K562 (cell line): Measurements from ENCODE around the gene PPDPF. TPM values are rescaled to one million over a fixed set of nuclear protein-coding genes. Genes with fewer than 3 reads are reported as not detected.

Experiments
- ATAC-seq: fragments of 200-7000 bp; cut with Tn5 transposase; 3 replicates; pipeline ENCODE4 v1.9.1; 2020; ENCODE audit warnings: moderate library complexity
- BruUV-seq: library from RNA; stranded (reverse); fragments of 400-500 nt; replicated peaks from 2 replicates; lab custom pipeline; 2021; lab: Mats Ljungman, UMichigan
- CTCF ChIA-PET: fragments of 300-600 bp; formaldehyde crosslinking; extraction: SDS; loops from one replicate; lab custom pipeline; 2021; ENCODE audit warnings: low intra/inter-chr PET ratio; lab: Yijun Ruan, JAX
- POLR2A ChIA-PET: fragments of 300-600, 350-650 bp; sonication (Branson Sonifier 250); formaldehyde crosslinking; extraction: SDS; loops from one replicate; lab custom pipeline; 2021; ENCODE audit warnings: antibody characterized with exemption, inconsistent platforms; lab: Yijun Ruan, JAX
- DNase-seq, 4 experiments: peaks; one replicate each; pipeline versions ENCODE4 v3.0.0 to v3.0.0-alpha.2; 2011 to 2018; ENCODE audit warnings: low spot score in 3 of 4, mixed read lengths in 3 of 4; ENCODE audit errors: extremely low read depth in 1 of 4
- FAIRE-seq: peaks from 2 replicates; lab custom pipeline; 2011; peaks lifted over from hg19 to GRCh38; lab: Jason Lieb, UNC
- H2AFZ ChIP-seq: 2 replicates; pipeline ENCODE4 v1.6.0; 2011; ENCODE audit warnings: low read depth, low read length, control low read depth, inconsistent platforms
- H3K27ac ChIP-seq: fragments of 200-600 bp; 3 replicates; pipeline ENCODE4 v1.8.0; 2011; ENCODE audit warnings: low read depth, mild to moderate bottlenecking, control low read depth, inconsistent platforms, low read length, moderate library complexity, mixed read lengths; ENCODE audit errors: extremely low read depth
- H3K27me3 ChIP-seq, 2 experiments: fragments of 300-600 bp in 1 of 2; 2 replicates in 1 of 2; 3 replicates in 1 of 2; pipeline versions ENCODE4 v1.6.0 to v1.8.0; 2011; ENCODE audit warnings: inconsistent platforms in 2 of 2, low read length in 2 of 2, mild to moderate bottlenecking in 1 of 2, mixed read lengths in 1 of 2, moderate library complexity in 1 of 2; ENCODE audit not compliant: control insufficient read depth in 2 of 2, insufficient read depth in 2 of 2
- H3K36me3 ChIP-seq: fragments of 300-600 bp; 3 replicates; pipeline ENCODE4 v1.8.0; 2011; ENCODE audit warnings: mild to moderate bottlenecking, low read length, inconsistent platforms; ENCODE audit not compliant: control insufficient read depth, insufficient read depth
- H3K4me1 ChIP-seq, 2 experiments: fragments of 200-600 bp in 1 of 2; replicated peaks in 1 of 2; 2 replicates in 1 of 2; 3 replicates in 1 of 2; pipeline versions ENCODE4 v1.5.1 to v1.8.0; 2011; ENCODE audit warnings: inconsistent platforms in 2 of 2, low read length in 2 of 2, mild to moderate bottlenecking in 1 of 2, mixed read lengths in 1 of 2, moderate library complexity in 1 of 2; ENCODE audit not compliant: control insufficient read depth in 2 of 2, insufficient read depth in 2 of 2
- H3K4me2 ChIP-seq: 2 replicates; pipeline ENCODE4 v1.6.1; 2011; ENCODE audit warnings: low read length, control low read depth, inconsistent platforms, mixed read lengths; ENCODE audit not compliant: insufficient read depth
- H3K4me3 ChIP-seq: fragments of 200-600 bp; sonication (generic), shearing (Covaris generic); 2 replicates; pipeline ENCODE4 v1.5.1; 2016; ENCODE audit warnings: control low read depth, inconsistent platforms
- H3K79me2 ChIP-seq: fragments of 200-600 bp; 3 replicates; pipeline ENCODE4 v1.8.0; 2011; ENCODE audit warnings: low read length, inconsistent platforms; ENCODE audit not compliant: control insufficient read depth, insufficient read depth
- H3K9ac ChIP-seq, 2 experiments: 2 replicates each; pipeline versions ENCODE4 v1.6.0 to v1.6.1; 2011; ENCODE audit warnings: low read depth in 2 of 2, low read length in 2 of 2, control low read depth in 1 of 2, inconsistent platforms in 1 of 2, mild to moderate bottlenecking in 1 of 2, mixed read lengths in 1 of 2; ENCODE audit not compliant: insufficient read depth in 1 of 2
- H3K9me1 ChIP-seq: one replicate; pipeline ENCODE4 v1.6.0; 2011; ENCODE audit warnings: inconsistent platforms, mild to moderate bottlenecking, low read length, moderate library complexity; ENCODE audit not compliant: control insufficient read depth, insufficient read depth
- H3K9me3 ChIP-seq: replicated peaks from 2 replicates; pipeline ENCODE4 v1.5.1; 2011; ENCODE audit warnings: low read depth, low read length, inconsistent platforms; ENCODE audit not compliant: control insufficient read depth, insufficient read depth
- H4K20me1 ChIP-seq: replicated peaks from 2 replicates; pipeline ENCODE4 v1.6.1; 2011; ENCODE audit warnings: low read length, inconsistent platforms, mixed read lengths; ENCODE audit not compliant: control insufficient read depth, insufficient read depth
- ARID3A ChIP-seq: IDR thresholded peaks from 2 replicates; pipeline ENCODE4 v1.6.1; 2012; ENCODE audit warnings: low read depth, low read length, improper control_type of control experiment, borderline replicate concordance
- BCOR ChIP-seq: fragments of 450-650 bp; IDR thresholded peaks from 2 replicates; pipeline ENCODE4 v1.6.1; 2016
- EWSR1 ChIP-seq: fragments of 450-650 bp; IDR thresholded peaks from 2 replicates; pipeline ENCODE4 v1.6.1; 2018; ENCODE audit warnings: borderline replicate concordance, mild to moderate bottlenecking, low read depth, moderate library complexity; ENCODE audit not compliant: partially characterized antibody
- GABPA ChIP-seq: fragments of 200-800 bp; sonication (Bioruptor generic); conservative IDR thresholded peaks from 2 replicates; pipeline ENCODE4 v1.6.1; 2016; ENCODE audit warnings: low read depth, missing genetic modification characterization, missing compliant biosample characterization
- GABPB1 ChIP-seq: sonication (generic); formaldehyde crosslinking; IDR thresholded peaks from 2 replicates; pipeline ENCODE4 v1.8.0; 2022; ENCODE audit warnings: mild to moderate bottlenecking, missing genetic modification reagents
- SMARCB1 ChIP-seq: IDR thresholded peaks from 2 replicates; pipeline ENCODE4 v1.6.1; 2011; ENCODE audit warnings: improper control_type of control experiment, low read depth; ENCODE audit not compliant: insufficient read length
- SMC3 ChIP-seq: conservative IDR thresholded peaks from 2 replicates; pipeline ENCODE4 v1.6.1; 2011; ENCODE audit warnings: low read depth, low read length, improper control_type of control experiment; ENCODE audit not compliant: insufficient read depth
- TEAD1 ChIP-seq, 2 experiments: fragments of 450-650 bp in 1 of 2; sonication (generic) in 1 of 2; formaldehyde crosslinking; IDR thresholded peaks; 2 replicates each; pipeline versions ENCODE4 v1.4.0 to v1.8.0; 2020 to 2022; ENCODE audit warnings: mild to moderate bottlenecking in 2 of 2, missing genetic modification reagents in 1 of 2
- XRCC4 ChIP-seq: IDR thresholded peaks from one replicate; pipeline ENCODE4 v1.6.1; 2011; ENCODE audit not compliant: insufficient read depth, insufficient read length; ENCODE audit errors: extremely low read depth
- ZNF778 ChIP-seq: fragments of 450-650 bp; formaldehyde crosslinking; IDR thresholded peaks from 2 replicates; pipeline ENCODE4 v1.4.0; 2020; ENCODE audit warnings: mild to moderate bottlenecking, moderate library complexity
- WGBS: fragments of 100-300 bp; shearing (Covaris generic); methylation state at CpG from one replicate; pipeline ENCODE4 v1.1.6; 2016; ENCODE audit warnings: low coverage, mixed read lengths; ENCODE audit not compliant: insufficient coverage; ENCODE audit errors: missing lambda C conversion rate; 5-methylcytosine and 5-hydroxymethylcytosine counted together
- in situ Hi-C: fragments of 300-500 bp; cut with MboI; formaldehyde crosslinking; loops from 4 replicates; pipeline ENCODE4 v1.15.0; 2018; ENCODE audit warnings: inconsistent platforms, mixed read lengths
- intact Hi-C: fragments of 100-400 bp; cut with micrococcal nuclease; formaldehyde crosslinking; loops from 2 replicates; pipeline ENCODE4 v1.14.2; 2022
- polyA plus RNA-seq, 8 experiments: library from polyadenylated mRNA; depleted of rRNA in 4 of 8; stranded (reverse) in 5 of 8; unstranded in 3 of 8; fragments of >200 nt; fragmentation: Nextera tagmentation in 2 of 8; fragmentation: Illumina TruSeq in 1 of 8; extraction: Ambion mirVana in 2 of 8; extraction: Trizol in 1 of 8; gene quantifications; 2 replicates each; pipeline versions ENCODE4 v1.2.1 to v1.2.3, GENCODE V29; 2011 to 2014; ENCODE audit warnings: inconsistent platforms in 1 of 8, missing spikeins in 1 of 8
- total RNA-seq, 7 experiments: library from RNA; depleted of rRNA in 6 of 7; stranded (reverse); fragments of >200 nt in 6 of 7; fragmentation: Illumina TruSeq in 2 of 7; extraction: Trizol in 2 of 7; gene quantifications; 2 replicates each; pipeline versions ENCODE4 v1.2.1 to v1.2.3, GENCODE V29; 2011 to 2021; ENCODE audit warnings: low replicate concordance in 1 of 7
- TF ChIP-seq, protein P1 (sequence below): IDR thresholded peaks from 2 replicates; pipeline ENCODE4 v1.6.1; 2011; ENCODE audit not compliant: insufficient read length; ENCODE audit errors: extremely low read depth
- TF ChIP-seq, protein P2 (sequence below): fragments of 450-650 bp; IDR thresholded peaks from 2 replicates; pipeline ENCODE4 v1.7.0; 2016; ENCODE audit warnings: borderline replicate concordance
- TF ChIP-seq, protein P3 (sequence below), 2 experiments: IDR thresholded peaks; 2 replicates each; pipeline ENCODE4 v1.6.1; 2012; ENCODE audit warnings: improper control_type of control experiment in 2 of 2, low read depth in 2 of 2, low read length in 2 of 2, borderline replicate concordance in 1 of 2

The PPDPF gene
- total and polyA plus RNA-seq, 9 of the 15 experiments (the other 6 are each of a cell fraction or from before 2014, with no cell fraction given) = 0.77 to 233 (median 10.5) TPM

GRCh38 chr20:63495741-63496595, 24.6 kb upstream of the PPDPF start:
- Histone ChIP-seq H4K20me1 (peaks cover 12% of the 10 kb centered on the region), H2AFZ (no peak overlapping the region), H3K4me1 (peaks cover 0 to 71% of the 10 kb centered on the region in 2 experiments; a peak in 3 of 5 replicates), H3K9me3 (no peaks in the 10 kb centered on the region), H3K27me3 (no peaks in the 10 kb centered on the region), H3K4me2 (peak overlapping the region; percentile 42), H3K9me1 (no peaks in the 10 kb centered on the region), H3K27ac (no peak overlapping the region), H3K4me3 (no peak overlapping the region), H3K9ac (no peak overlapping the region), H3K36me3 (no peaks in the 10 kb centered on the region), H3K79me2 (no peaks in the 10 kb centered on the region)
- WGBS = 20% methylated on average over 42 of the region's 48 CpGs
- intact Hi-C loops = no loop called here
- ATAC-seq (peak; percentile 79), DNase-seq (peak; percentile 79 to 81 (median 80)), FAIRE-seq (peak; percentile 75)
- ChIA-PET CTCF (interaction anchor here (0.9 to 1.3 kb wide), 2 partner anchors 18 to 24 kb away, joined by 4 to 5 read pairs; no protein-coding TSS in a partner anchor), POLR2A (interaction anchor here (0.7 to 1.6 kb wide), 4 partner anchors 25 to 359 kb away, joined by 3 to 5 read pairs (median 4); partner anchors contain the start of gene PPDPF)
- in situ Hi-C loops = no loop called here
- no TSS peak for BruUV-seq
- TF ChIP-seq, protein P1, sequence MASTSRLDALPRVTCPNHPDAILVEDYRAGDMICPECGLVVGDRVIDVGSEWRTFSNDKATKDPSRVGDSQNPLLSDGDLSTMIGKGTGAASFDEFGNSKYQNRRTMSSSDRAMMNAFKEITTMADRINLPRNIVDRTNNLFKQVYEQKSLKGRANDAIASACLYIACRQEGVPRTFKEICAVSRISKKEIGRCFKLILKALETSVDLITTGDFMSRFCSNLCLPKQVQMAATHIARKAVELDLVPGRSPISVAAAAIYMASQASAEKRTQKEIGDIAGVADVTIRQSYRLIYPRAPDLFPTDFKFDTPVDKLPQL = no peak
- peak in 1 of 2 experiments; percentile 64; a peak in 1 of 4 replicates for TF ChIP-seq TEAD1 (CRISPR knock-in tag; IDR thresholded peaks at IDR 0.05)
- no peak for TF ChIP-seq EWSR1
- no peak for TF ChIP-seq BCOR
- TF ChIP-seq ZNF778 (CRISPR knock-in tag) = no peak
- no peak for TF ChIP-seq GABPB1
- no peak for TF ChIP-seq SMARCB1
- TF ChIP-seq, protein P2, sequence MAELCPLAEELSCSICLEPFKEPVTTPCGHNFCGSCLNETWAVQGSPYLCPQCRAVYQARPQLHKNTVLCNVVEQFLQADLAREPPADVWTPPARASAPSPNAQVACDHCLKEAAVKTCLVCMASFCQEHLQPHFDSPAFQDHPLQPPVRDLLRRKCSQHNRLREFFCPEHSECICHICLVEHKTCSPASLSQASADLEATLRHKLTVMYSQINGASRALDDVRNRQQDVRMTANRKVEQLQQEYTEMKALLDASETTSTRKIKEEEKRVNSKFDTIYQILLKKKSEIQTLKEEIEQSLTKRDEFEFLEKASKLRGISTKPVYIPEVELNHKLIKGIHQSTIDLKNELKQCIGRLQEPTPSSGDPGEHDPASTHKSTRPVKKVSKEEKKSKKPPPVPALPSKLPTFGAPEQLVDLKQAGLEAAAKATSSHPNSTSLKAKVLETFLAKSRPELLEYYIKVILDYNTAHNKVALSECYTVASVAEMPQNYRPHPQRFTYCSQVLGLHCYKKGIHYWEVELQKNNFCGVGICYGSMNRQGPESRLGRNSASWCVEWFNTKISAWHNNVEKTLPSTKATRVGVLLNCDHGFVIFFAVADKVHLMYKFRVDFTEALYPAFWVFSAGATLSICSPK = no peak
- TF ChIP-seq GABPA (tag) = no peak
- no peak for TF ChIP-seq XRCC4
- TF ChIP-seq SMC3 = peak; percentile 59; the same call in 1 of the 2 replicates
- TF ChIP-seq, protein P3, sequence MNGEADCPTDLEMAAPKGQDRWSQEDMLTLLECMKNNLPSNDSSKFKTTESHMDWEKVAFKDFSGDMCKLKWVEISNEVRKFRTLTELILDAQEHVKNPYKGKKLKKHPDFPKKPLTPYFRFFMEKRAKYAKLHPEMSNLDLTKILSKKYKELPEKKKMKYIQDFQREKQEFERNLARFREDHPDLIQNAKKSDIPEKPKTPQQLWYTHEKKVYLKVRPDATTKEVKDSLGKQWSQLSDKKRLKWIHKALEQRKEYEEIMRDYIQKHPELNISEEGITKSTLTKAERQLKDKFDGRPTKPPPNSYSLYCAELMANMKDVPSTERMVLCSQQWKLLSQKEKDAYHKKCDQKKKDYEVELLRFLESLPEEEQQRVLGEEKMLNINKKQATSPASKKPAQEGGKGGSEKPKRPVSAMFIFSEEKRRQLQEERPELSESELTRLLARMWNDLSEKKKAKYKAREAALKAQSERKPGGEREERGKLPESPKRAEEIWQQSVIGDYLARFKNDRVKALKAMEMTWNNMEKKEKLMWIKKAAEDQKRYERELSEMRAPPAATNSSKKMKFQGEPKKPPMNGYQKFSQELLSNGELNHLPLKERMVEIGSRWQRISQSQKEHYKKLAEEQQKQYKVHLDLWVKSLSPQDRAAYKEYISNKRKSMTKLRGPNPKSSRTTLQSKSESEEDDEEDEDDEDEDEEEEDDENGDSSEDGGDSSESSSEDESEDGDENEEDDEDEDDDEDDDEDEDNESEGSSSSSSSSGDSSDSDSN (IDR thresholded peaks at IDR 0.05; ENCODE audit: borderline replicate concordance in 1 of 2, low read depth in 2 of 2, low read length in 2 of 2) = no peak
- TF ChIP-seq ARID3A = no peak
